ENCODE results near the gene PRICKLE4. TPM values are rescaled to one million over a fixed set of nuclear protein-coding genes. Genes with fewer than 3 reads are reported as not detected.

The PRICKLE4 gene
- total and polyA plus RNA-seq, 8 donors = 0.88 to 5.7 (median 1.9) TPM

DNA sequence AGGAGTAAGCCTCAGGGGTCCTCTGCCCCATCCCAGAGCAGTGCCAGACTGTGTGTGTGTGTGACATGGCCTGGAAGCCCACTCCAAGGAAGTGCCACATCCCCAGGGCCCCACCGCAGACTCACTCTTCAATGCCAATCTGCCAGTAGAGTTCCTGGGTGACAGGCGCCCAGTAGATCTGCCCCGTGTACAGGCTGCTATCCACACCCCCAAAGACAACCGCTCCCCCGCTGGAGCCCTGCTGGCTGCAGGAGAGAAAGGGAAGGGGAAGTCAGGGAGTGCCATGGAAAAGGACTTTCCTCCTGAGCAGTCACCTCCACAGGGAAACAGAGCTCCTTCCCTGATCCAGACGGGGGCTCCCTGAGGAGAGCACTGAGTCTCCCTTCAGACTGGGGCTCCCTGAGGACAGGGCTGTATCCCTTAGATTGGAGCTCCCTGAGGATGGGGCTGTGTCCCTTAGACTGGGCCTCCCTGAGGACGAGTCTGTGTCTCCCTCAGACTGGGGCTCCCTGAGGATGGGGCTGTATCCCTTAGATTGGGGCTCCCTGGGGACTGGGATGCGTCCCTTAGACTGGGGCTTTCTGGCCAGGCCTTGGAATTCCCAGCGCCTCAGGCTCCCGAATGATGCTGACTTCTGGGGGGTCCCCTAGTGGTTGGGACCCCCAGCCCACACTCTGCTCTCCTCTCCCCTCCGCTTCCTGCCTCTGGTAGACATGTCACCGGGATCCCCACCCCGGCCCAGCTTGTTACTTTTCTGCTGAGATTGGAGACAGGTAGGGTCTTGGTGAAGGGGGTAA, 40.0 kb upstream of the PRICKLE4 start:
- H3K27ac ChIP-seq = no peak overlapping the region
- ATAC-seq (no peak), FAIRE-seq (no peak), DNase-seq (peak in 1 of 6 donors; percentile 43)
- TF ChIP-seq, protein P1, sequence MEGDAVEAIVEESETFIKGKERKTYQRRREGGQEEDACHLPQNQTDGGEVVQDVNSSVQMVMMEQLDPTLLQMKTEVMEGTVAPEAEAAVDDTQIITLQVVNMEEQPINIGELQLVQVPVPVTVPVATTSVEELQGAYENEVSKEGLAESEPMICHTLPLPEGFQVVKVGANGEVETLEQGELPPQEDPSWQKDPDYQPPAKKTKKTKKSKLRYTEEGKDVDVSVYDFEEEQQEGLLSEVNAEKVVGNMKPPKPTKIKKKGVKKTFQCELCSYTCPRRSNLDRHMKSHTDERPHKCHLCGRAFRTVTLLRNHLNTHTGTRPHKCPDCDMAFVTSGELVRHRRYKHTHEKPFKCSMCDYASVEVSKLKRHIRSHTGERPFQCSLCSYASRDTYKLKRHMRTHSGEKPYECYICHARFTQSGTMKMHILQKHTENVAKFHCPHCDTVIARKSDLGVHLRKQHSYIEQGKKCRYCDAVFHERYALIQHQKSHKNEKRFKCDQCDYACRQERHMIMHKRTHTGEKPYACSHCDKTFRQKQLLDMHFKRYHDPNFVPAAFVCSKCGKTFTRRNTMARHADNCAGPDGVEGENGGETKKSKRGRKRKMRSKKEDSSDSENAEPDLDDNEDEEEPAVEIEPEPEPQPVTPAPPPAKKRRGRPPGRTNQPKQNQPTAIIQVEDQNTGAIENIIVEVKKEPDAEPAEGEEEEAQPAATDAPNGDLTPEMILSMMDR (IDR thresholded peaks at IDR 0.05) = no peak
- no peaks in the 10 kb centered on the region for H3K36me3 ChIP-seq
- H3K27me3 ChIP-seq = no peaks in the 10 kb centered on the region
- H3K4me3 ChIP-seq = no peak overlapping the region
- WGBS, 2 donors = 73 to 83% methylated on average over 13 of the region's 13 CpGs
- no peaks in the 10 kb centered on the region for H3K9me3 ChIP-seq
- intact Hi-C loops (cut with DNase I) = no loop called here
- H3K4me1 ChIP-seq = peaks cover 0 to 3% (median 0%) of the 10 kb centered on the region in 3 donors

DNA sequence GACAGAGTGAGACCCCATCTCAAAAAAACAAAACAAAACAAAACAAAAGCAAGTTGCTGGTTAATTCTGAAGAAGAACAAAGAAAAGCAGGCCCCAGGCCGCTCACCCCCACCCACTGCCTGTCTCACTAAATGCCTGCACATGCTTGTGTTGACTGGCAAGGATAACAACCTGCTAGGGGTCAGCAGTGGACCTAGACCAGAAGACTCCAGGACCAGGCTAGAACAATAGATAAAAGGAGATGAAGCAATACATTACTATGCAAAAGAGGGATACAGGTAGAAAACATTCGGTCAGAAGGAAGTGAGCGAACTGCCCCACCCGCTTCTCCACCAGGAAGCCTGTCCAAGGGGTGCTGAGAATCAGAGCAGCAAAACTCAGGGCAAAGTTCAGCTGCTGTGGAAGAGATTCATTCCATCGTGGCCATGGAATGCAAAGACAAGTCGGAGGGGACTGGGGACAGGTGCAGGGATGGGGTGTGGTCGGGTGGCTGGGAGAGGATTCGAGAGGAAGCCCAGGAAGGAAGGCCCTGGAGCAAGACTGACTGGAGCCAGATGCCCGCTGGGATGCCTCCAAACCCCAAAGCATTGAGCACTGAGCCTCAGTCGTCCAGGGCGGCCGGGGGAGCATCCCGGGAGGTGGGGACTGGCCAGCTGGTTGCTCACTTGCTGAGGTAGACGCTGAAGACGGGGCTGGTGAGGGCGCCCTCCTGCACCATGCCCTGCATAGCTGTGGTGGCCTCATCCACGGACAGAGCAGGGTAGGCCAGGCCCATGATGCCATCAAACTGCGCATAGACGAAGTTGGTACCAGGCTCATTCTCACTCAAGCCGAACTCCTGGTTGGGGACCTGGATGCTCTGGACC, 38.7 kb upstream of the PRICKLE4 start:
- no peaks in the 10 kb centered on the region for H3K4me1 ChIP-seq
- peak in 3 of 4 donors; percentile 32 to 51 (median 45) for ATAC-seq
- H3K27me3 ChIP-seq = no peaks in the 10 kb centered on the region
- FAIRE-seq = no peak
- TF ChIP-seq, protein P1 (IDR thresholded peaks at IDR 0.05) = no peak
- no peak overlapping the region for H3K27ac ChIP-seq
- peak in 1 of 6 donors; percentile 62 for DNase-seq
- H3K9me3 ChIP-seq = no peaks in the 10 kb centered on the region
- intact Hi-C loops (cut with DNase I) = no loop called here
- WGBS, 2 donors = 78% methylated on average over 16 to 20 of the region's 20 CpGs
- H3K4me3 ChIP-seq = no peak overlapping the region
- no peaks in the 10 kb centered on the region for H3K36me3 ChIP-seq

DNA sequence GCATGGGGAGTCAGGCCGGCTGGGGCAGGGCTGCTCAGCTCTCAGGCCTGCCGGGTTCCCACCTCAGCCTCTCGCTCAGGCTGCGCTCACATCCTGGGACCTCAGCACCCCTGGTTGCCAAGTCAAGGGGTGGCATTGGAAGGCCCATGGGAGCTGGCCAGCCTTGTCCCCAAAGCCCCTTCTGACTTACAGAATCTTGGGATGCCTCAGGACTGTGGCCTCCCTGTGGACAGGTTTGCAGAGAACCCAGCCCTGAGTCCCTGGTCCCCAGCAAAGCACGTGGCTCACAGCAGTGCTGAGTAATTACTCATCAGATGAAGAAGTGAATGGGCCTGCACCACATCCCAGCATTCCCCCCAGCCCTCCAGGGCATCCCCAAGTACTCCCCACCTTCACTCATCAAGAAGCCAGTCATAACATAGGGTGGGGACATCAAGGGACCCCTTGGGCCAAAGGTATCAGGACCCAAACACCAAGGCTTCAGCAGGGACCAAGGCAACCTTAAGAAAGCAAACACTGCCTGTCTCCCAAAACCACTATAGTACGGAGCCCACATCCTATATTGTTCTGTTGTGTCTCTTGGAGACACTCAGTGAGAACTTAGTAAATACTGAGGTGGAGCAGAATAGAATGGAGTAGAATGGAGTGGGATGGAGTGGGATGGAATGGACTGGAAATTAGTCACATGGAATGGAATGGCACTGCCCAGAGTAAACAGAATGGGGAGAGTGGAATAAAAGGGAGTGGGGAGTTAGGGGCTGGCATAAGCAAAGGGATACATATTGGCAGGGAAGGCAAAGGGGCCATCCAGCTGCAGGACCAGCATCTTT, 37.0 kb upstream of the PRICKLE4 start:
- no peaks in the 10 kb centered on the region for H3K9me3 ChIP-seq
- no peaks in the 10 kb centered on the region for H3K27me3 ChIP-seq
- no peak overlapping the region for H3K4me3 ChIP-seq
- DNase-seq (no peak), FAIRE-seq (no peak), ATAC-seq (no peak)
- no peaks in the 10 kb centered on the region for H3K36me3 ChIP-seq
- intact Hi-C loops (cut with DNase I) = no loop called here
- H3K4me1 ChIP-seq = no peaks in the 10 kb centered on the region
- TF ChIP-seq, protein P1 (IDR thresholded peaks at IDR 0.05) = no peak
- H3K27ac ChIP-seq = no peak overlapping the region
- WGBS, 2 donors = 85 to 90% methylated on average over 6 of the region's 6 CpGs

DNA sequence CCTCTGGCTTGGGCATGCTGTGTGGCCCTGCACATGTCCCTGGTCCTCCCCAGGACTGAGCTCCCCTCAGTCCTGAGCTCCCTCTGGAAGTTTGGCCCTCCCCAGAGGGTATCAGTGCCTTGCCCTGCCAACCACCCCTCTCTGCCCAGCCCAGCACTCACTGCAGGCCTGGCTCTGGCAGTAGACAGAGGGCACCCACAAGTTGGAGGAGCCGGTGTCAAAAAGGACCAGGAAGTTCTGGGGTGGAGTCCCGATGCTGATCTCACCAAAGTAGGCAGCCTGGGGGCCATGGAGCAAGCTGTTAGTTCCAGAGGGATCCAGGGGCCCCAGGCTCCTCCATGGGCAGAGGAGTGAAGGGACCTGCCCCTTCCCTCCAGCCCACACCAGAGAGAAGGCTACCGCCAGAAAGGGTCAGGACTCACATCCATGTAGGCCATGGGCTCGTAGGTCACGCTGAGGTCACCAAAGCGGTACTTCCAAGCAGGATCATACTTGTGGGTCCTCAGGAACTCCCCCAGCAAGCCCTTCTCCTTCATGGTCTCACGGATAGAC, 36.3 kb upstream of the PRICKLE4 start:
- Histone ChIP-seq H3K9me3 (no peaks in the 10 kb centered on the region), H3K36me3 (no peaks in the 10 kb centered on the region), H3K4me3 (no peak overlapping the region), H3K4me1 (no peaks in the 10 kb centered on the region), H3K27ac (no peak overlapping the region), H3K27me3 (no peaks in the 10 kb centered on the region)
- 80 to 86% methylated on average over 7 of the region's 7 CpGs for WGBS, 2 donors
- intact Hi-C loops (cut with DNase I) = no loop called here
- ATAC-seq = no peak
- TF ChIP-seq, protein P1 (IDR thresholded peaks at IDR 0.05) = no peak
- FAIRE-seq = no peak
- peak in 1 of 6 donors; percentile 16 for DNase-seq

Measured in pancreas (tissue), 10 donors.